Measurements from ENCODE around the gene POP4.

The POP4 gene

DNA sequence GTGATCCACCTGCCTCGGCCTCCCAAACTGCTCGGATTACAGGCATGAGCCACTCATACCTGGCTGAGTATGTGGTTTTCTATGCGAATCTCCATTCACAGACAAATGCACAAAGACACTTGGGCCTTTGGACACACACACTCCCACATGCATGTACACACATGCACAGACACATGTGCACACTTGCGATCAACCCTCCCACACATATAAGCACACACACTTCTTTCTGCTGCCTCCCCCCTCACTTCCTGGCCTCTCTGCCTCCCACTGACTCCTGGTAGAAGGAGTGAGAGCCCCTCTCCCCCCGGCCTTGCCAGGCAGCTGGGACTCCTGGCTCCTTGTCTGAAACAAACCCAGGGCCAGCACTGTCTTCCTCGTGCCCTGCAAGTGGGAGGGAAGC, 29.9 kb downstream of the POP4 start:
- DNase-seq = no peak

DNA sequence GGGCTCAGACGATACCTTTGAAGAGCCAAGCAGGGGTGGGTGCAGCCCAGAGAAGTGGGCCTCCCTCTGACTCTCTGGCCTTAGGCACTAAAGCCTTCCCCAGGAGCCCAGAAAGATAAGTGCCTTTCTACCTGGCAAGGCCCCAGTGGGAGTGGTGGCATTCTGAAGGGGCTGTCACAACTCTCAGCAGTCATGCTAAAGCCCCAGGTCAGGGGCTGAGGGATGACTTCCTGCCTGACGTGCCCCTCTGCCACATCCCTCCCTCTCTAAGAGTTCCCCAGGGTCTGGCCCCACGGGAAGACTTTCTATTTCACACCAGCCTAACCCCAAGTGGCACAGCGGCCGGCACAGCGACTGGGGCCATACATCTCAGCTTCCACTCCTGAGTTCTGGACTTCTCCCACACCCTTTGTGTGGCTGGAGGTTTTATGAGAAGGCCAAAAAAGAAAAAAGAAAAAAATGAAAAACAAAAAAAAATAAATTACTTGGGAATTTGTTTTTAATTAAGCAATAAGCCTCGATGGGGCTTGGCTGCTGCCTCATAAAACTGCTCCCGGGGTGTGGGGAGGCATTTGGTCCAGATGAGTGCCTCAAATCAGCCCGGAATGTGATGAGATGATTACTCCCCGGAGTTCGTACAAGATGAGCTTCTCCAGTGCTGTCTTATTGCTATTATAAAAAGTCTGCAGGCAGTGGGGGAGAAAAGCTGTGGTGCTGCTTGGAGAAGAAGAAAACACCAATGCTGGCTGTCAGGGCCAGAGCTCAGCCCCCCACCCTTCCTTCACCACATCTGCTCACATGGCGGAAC, 30.7 kb downstream of the POP4 start:
- DNase-seq = no peak

DNA sequence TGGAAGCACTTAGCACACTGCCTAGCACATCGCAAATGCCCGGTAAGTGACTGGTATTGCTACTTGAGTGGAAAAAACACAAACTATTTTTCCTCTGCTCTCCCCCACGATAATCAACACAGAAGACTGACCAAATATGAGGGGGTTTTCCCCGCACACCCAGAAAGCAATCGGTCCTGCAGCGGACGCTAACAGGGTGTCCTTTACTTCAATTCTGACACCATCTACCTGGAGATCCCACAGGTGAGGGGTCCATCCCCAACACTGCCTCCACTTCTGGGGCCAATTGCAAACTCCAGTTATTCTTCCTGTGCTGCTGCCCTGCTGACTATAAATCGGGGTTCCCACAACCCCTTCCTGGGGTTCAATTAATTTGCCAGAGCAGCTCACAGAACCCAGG, 33.0 kb downstream of the POP4 start:
- DNase-seq = no peak

DNA sequence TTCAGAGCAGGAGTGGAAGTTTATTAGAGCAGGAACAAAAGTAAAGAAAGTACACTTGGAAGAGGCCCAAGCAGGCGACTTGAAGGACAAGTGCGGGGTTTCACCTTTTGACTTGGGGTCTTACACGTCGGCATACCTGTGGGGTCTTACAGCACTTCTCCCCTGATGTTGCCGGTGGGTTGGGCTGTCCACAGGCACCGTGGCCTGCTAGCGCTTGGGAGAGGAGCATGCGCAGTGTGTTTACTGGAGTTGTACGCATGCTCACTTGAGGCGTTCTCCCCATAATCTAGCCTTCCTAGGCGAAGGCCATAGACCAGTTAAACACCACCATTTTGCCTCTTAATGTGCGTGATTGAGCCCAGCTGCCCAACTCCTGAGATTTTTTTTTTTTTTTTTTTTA, 34.1 kb downstream of the POP4 start:
- no peak for DNase-seq

DNA sequence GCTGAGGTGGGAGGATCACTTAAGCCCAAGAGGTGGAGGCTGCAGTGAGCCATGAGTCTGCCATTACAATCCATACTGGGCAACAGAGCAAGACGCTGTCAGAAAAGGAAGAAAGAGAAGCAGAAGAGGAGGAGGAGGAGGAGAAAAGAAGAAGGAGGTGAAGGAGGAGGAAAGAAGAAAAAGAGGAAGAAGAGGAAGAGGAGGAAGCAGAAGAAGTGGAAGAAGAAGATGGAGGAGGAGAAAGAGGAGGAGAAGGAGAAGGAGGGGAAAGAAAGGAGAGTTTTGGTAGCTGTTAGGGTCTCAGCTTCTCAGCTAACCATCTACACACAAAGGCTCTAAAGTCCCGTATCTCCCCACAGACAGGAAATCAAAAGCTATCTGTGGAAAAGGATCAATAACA, 35.5 kb downstream of the POP4 start:
- no peak for DNase-seq

DNA sequence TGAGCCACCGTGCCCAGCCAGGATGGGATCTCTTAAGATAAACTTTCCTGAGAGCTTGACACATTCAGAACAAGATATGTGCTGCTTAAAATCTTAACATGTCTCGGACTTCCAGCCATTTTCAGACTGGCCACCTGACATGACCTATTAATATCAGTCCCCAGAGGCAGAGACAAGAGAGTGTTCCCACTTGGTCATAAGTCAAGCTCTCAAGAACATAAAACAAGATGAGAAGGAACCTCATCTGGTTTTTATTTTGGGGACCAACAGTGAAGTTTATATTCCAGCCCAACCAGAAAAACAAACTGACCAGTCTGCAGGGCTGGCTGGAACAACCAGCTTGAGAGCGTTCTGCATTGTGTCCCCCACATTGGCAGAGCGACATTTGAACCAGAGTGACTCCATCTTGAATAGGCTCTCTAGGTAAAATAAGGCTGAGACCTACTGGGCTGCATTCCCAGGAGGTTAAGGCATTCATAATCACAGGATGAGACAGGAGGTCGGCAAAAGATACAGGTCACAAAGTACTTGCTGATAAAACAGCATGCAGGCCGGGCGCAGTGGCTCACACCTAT, 37.4 kb downstream of the POP4 start:
- DNase-seq = no peak

DNA sequence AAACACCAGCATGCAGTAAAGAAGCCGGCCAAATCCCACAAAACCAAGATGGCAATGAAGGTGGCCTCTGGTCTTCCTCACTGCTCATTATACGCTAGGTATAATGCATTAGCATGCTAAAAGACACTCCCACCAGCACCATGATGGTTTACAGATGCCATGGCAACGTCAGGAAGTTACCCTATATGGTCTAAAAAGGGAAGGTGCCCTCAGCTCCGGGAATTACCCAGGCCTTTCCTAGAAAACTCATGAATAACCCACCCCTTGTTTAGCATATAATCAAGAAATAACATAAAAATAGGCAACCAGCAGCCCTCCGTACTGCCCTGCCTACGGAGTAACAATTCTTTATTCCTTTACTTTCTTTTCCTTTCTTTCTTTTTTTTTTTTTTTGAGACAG, 38.1 kb downstream of the POP4 start:
- no peak for DNase-seq

DNA sequence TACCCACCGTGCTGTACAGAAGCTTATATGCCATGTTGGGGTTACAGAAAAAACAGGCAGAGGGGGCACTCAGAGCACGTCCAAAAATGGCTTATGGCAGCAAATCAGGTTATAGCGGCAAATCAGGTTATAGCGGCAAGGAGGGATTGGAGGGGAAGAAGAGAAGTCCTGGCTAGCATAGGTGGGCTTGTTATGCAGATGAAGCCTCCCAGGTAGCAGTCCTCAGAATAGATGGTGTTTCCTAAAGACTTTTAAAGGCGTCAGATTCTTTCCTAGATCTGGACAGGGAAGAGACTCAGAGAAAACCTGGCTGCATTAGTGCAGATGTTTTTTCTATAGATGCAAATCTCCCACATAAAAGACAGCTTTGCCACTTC, 39.4 kb downstream of the POP4 start:
- DNase-seq = no peak

DNA sequence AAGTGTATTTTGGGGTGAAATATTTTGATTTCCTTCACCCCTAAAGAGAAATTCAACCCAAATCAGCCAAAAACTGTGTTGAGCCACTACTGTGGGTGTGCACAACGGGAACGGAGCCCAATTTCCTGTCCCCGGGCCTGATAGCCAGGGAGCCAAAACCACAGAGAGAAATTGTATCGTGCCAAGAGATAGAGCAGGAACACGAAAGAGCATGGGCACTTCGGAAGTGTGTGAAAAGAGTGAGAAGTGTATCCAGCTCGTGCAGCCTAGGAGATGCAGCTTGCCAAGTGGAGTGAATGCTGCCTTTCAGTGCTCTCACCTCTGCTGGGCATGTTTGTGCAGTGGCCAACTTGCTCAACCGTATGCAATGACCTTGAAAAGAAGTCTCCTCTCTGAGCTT, 39.8 kb downstream of the POP4 start:
- no peak for DNase-seq

DNA sequence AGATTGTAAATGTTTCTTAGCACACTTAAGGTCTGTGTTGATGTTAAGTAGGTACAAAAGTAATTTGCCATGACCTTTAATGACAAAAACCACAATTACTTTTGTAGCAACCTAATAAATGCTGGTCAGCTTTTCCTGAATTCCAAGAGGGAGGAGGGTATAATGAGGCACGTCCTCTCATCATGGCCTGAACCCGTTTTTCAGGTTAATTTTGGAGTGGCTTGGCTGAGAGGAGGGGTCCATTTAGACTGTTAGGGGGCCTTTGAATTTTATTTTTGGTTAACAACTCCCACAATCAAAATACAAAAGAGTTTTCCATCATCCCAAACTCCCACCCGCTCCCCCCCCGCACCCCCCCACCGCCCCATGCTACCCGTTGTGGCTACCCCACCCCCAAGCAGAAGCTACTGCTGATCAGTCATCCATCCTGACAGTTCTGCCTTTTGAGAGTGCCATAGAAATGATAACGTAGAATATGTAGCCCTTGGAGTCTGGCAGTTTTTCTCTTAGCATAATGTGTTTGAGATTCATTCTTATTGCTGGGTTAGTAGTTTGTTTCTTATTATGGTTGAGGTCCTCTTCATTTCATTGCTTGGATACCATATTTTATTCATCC, 44.8 kb downstream of the POP4 start:
- no peak for DNase-seq

DNA sequence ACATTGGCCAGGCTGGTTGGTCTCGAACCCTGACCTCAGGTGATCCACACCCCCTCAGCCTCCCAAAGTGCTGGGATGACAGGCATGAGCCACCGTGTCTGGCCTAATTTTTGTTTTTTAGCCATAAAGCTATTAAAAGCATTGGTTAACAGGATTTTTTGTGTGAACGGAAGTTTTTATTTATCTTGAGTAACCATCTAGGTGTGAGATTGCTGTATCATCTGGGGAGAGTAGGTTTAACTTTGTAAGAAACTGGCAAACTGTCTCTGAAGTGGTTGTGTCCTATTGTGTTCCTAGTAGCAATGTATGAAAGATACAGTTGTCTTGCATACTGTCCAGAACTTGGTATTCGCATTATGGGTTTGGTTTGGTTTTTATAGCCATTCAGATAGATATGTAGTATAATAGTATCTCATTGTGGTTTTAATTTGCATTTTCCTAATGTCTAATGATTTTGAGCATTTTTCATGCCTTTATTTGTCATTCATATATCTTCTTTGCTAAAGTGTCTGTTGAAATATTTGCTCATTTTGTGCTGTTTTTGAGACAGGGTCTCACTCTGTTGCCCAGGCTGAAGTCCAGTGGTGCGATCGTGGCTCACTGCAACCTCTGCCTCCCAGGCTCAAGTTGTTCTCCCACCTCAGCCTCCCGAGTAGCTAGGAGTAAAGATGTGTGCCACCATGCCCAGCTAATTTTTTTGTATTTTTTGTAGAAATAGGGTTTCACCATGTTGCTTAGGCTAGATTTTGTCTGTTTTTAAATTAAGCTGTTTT, 45.7 kb downstream of the POP4 start:
- DNase-seq = no peak

DNA sequence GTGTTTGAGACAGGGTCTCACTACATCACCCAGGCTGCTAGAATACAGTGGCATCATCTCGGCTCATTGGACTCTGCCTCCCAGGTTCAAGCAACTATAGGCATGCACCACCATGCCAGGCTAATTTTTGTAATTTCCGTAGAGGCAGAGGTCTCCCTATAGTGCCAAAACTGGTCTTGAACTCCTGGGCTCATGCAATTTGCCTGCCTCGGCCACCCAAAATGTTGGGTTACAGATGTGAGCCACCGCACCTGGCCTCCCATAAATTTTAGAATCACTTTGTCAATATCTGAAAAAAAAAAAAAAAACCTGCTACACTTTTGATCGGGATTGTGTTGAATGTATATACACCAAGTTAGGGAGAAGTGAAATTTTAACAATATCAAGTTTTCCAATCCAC, 47.3 kb downstream of the POP4 start:
- no peak for DNase-seq

DNA sequence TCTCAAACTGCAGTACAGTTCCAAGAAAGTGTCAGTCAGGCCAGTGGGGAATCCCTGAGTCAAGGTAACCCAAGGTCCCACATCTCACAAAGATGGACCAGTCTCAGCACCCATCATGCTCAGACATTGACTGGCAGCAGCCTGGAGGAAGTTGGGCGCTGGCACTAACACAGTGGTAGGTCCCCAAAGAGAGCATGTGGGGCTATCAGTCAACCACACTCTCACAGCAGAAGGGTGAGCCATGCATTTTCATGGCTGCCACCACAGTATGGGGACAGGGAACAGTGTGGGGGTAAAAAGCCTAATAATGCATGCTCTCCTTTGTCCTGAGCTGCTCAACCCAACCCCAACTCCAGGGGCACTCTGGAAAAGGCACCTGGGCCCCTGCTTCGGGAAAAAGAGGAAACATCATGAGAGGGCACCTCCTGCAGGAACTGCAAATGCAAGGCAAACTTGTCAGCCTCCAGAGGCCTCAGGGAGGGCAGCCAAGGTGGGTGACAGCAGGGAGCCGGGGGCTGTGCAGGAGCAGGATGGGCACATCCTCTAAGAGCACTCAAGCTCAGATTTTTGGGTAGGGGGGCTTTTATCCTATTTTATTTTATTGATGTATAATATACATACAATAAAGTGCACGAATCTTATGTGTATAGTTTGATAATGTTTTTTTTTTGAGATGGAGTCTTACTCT, 49.7 kb downstream of the POP4 start:
- no peak for DNase-seq

DNA sequence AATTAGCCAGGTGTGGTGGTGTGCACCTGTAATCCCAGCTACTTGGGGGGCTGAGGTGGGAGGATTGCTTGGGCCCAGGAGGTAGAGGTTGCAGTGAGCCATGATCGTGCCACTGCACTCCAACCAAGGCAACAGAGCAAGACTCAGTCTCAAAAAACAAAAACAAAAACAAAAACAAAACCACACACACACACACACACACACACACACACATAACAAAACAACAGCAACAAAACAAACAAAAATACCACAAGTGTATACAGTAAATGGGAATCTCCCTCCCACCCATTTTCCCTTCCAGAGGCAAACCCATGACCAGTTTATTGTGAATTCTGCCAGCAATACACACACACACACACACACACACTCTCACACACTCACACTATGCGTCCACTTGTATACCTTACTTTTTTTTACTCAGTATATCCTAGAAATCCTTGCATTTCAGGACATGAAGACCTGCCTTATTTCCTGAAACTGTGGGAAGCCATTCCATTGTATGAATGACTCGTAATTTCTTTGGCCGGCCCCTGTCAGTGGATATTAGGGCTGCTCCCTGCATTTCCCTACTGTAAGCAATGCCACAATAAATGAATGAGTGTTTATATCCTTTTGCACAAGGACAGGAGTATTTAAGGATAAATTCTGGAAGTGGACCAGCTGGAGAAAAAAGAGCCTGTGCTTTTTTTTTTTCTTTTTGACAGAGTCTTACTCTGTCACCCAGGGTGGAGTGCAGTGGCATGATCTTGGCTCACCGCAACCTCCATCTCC, 52.3 kb downstream of the POP4 start:
- no peak for DNase-seq

DNA sequence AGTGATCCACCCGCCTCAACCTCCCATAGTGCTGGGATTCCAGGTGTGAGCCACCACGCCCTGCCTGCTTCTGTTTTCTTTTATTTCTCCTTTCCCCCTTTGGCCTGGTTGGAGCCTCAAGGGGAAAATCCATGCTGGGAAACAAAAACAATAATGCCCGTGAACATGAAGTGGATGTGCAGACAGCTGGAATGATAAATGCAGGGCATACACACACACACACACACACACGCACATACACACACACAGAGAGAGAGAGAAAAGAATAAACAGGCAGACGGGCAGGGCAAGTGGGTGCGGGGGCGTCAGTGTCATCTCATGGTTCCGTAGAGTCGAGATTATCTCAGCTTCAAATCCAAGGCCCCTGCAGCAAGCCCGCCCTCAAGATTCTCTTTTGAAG, 54.8 kb downstream of the POP4 start:
- no peak for DNase-seq

DNA sequence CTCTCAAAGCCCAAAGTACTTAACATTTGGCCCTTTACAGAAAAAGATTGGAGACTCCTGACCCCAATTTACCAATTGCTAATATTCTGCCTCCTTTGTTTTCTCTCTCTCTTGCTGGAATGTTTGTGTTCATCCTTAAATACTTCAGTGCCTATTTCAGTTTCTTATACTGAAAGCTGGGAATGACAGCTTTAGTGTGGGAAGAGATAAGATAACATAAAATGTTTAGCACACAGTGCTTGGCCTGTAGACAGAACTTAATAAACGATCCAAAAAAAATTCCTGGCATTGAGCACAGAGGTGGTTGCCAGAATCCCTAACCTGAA, 56.2 kb downstream of the POP4 start:
- DNase-seq = no peak

DNA sequence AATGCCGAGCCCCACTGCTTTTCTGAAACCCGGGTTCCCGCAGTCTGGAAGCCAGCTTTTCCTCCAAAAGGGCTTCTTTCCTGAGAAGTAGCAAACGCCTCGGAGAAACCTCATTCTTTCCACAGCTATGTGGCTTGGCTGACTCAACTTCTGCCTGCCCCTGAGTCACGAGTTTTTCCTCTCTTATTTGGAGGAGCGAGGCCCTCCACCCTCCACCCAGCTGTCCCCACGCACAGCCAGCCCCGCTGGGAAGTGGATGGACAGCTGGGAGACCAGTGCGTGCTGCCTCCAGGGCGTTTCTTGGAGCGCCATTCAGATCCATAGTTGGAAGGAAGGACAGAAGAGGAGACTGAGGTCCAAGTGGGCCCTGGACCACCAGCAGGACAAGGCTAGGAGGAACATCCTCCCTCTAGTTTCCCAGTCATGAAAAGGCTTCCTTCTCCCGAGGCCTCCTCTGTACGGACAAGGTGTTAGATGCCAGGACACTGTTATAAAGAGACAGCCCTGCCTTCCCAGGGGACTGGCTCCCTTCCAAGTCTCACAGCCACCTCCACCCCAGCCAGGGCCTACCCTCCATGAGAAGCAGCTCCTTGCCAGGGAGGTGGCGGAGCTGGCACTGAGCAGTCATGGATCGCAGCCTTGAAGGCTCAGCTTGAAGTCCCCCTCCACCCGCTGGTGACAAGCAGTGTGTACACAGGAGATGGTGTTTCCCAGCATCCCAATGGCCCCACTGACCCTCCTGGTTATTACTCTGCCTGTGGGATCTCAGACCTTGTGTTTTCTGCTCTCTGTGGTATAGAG, 56.7 kb downstream of the POP4 start:
- no peak for DNase-seq

DNA sequence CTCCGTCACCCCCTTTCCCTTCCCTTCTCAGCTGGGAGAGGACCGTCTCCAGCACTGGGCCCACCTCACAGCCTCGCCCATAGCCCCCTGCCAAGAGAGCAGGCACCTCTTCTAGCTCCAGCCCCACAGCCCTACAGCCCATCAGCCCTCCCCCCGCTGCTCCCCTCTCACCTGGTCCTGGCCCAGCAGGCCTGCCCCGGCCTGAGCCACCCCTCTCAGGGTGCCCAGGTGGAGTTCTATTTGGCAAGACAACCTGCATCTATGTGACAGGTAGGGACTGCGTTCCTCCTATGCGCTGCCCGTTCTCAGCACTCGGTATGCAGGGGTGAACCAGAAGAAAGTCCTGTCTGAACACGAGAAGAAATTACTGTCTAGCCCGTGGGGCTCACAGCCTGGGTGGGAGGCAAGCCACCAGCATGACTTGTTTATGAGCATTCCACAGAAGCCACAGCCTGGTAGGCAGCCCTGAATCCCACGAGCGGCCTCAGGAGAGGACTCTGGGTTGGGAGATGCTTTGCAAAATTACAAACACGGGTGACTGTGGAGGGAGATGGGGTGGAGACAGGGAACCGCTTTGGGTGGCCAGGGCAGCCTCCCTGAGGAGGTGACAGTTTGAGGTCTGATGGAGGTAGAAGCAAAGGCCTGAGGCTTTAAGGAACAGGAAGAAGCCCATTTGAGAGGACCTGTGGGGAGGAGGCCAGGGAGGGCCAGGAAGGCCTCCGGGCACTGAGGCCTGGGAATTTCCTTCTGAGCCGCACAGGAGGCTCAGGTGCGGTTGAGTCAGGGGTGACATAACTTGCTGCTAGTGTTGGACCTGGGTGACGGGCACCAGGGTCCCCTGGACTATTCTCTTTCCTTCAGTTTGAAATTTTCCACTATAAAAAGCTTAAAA, 58.0 kb downstream of the POP4 start:
- no peak for DNase-seq

DNA sequence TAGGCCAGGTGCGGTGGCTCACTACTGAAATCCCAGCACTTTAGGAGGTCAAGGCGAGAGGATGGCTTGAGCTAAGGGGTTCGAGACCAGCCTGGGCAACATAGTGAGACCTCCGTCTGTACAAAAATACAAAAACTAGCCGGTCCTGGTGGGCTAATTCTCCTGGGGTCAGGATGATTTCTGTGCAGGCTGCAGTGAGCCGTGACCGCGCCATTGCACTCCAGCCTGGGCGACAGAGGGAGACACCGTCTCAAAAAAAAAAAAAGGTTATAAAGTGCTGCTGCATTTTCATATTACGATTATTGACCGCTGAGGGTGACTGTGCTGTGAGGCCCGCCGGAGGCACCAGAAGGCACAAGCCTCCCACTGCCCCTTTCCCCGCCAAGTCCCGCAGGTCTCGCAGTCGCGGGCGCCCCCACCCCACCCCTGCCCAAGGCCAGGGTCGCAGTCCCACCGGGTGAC, 58.7 kb downstream of the POP4 start:
- DNase-seq = no peak

DNA sequence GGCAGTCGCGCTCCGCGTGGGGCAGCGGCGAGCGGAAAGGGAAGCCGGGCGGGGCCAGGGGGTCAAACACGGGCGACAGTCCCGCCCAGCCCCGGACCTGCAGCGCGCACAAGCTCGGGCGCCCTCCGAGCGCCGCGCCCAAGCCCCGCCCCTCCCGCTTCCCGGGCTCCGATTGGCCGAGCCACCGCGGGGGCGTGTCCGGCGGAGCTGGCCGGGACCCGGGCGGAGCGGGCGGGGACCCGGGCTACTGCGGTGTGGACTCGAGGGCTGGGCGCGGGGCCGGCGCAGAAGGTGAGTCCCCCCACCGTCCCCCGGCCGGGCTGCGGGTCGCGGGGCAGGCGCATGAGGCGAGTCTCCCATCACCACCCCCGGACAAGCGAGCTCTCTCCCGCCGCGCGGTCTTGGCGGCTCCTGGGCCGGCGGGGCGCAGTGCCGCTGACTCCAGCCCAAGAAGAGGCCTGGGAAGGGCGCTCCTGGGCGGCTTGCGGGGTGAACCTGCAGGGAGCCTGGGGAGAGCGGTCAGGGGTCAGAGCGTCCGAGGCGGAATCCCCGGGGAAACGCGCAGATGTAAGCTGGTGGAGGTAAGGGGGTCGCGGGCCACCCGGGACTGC, 59.2 kb downstream of the POP4 start, which contains the start of gene PLEKHF1:
PLEKHF1 (plus strand) TSS at position 247 of the 611 bp plus-strand sequence. CDS start 8,379 bp downstream, outside the sequence.
- DNase-seq = peak; percentile 78

Measured in effector CD8-positive, alpha-beta T cell (primary cell).